ENCODE measurements around the gene CCL27.
"Not testable (repeated sequence)": the region's sequence is repeated elsewhere in the genome, so short reads cannot be mapped to it uniquely, and the experiment has no call there.

CCL27 gene

GRCh38 chr9:34647084-34647403 lies 15.4 kb downstream of the CCL27 start:
- H3K27me3 Mint-ChIP-seq = no peaks in the 10 kb centered on the region
- H3K4me3 Mint-ChIP-seq = peak overlapping the region; percentile 87
- H3K36me3 Mint-ChIP-seq = peaks cover 15% of the 10 kb centered on the region
- no peak for ATAC-seq
- H3K4me1 Mint-ChIP-seq = peaks cover 36% of the 10 kb centered on the region
- peak overlapping the region; percentile 88 for H3K27ac Mint-ChIP-seq
- no peaks in the 10 kb centered on the region for H3K9me3 Mint-ChIP-seq

GRCh38 chr9:34646211-34647083 lies 16.0 kb downstream of the CCL27 start, which contains the start of gene GALT:
GALT (plus strand) TSS chr9:34646675; CDS start chr9:34646705, 30 bp downstream.
- H3K27me3 Mint-ChIP-seq = no peaks in the 10 kb centered on the region
- peak; percentile 96 for ATAC-seq
- H3K4me1 Mint-ChIP-seq = peaks cover 30% of the 10 kb centered on the region
- H3K36me3 Mint-ChIP-seq = peaks cover 15% of the 10 kb centered on the region
- no peaks in the 10 kb centered on the region for H3K9me3 Mint-ChIP-seq
- H3K4me3 Mint-ChIP-seq = peak within 1 kb of the TSS; percentile 87
- peak within 1 kb of the TSS; percentile 88 for H3K27ac Mint-ChIP-seq

DNA sequence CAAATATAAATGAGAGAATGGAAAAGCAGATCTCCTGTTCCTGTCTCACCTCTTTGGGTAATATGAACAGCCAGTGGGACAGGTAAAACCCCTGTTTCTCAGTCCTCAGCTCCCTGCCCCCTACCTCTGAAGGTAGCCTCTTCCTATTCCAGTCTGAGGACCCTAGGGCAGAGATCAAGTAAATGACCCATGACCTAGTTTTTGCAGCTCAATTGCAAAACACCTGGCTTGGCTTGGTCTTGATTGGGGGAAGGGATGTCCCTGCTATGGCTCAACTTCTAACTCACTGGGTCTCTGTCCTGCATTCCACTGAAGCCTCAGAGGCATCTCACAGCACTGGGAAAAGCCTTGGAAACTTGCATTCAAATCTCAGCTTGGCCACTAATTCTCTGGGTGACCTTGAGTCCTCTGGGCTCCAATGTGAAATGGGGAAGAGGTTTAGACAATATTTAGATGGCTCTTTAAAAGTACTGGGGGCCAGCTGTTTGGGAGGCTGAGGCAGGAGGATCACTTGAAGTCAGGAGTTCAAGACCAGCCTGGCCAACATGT lies 17.6 kb downstream of the CCL27 start:
- no peak overlapping the region for H3K4me3 Mint-ChIP-seq
- no peak for ATAC-seq

DNA sequence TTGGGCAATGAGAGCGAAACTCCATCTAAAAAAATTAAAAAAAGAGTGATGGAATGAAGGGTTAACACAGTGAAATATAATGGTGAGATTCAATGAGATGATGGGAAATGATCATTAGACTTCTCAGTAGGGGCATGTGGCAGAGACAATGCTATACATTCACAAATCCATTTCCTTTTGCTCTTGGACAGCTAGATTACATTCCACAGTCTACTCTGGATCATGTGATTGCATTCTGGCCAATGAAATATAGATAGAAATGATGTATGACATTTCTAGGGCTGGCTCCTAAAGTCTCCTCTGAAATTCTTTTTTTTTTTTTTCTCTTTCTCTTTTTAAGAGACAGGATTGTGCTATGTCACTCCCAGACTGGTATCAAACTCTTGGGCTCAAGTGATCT lies 19.8 kb downstream of the CCL27 start:
- H3K36me3 Mint-ChIP-seq = no peaks in the 10 kb centered on the region
- no peak for ATAC-seq
- no peaks in the 10 kb centered on the region for H3K9me3 Mint-ChIP-seq
- peaks cover 24% of the 10 kb centered on the region for H3K4me1 Mint-ChIP-seq
- no peak overlapping the region for H3K4me3 Mint-ChIP-seq
- H3K27me3 Mint-ChIP-seq = no peaks in the 10 kb centered on the region
- no peak overlapping the region for H3K27ac Mint-ChIP-seq

More for the DNA sequence above, 17.6 kb downstream of the CCL27 start:
- H3K9me3 Mint-ChIP-seq = no peaks in the 10 kb centered on the region
- no peaks in the 10 kb centered on the region for H3K27me3 Mint-ChIP-seq
- H3K4me1 Mint-ChIP-seq = peaks cover 26% of the 10 kb centered on the region
- no peak overlapping the region for H3K27ac Mint-ChIP-seq
- H3K36me3 Mint-ChIP-seq = peaks cover 14% of the 10 kb centered on the region

DNA sequence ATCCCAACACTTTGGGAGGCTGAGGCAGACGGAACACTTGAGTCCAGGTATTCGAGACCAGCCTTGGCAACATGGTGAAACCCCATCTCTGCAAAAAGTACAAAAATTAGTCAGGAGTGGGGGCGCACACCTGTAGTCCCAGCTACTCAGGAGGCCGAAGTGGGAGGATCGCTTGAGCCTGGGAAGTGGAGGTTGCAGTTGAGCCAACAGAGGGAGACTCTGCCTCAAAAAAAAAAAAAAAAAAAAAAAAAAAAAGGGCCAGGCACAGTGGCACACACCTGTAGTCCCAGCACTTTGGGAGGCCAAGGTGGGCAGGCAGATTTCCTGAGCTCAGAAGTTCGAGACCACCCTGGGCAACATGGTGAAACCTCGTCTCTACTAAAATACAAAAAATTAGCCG lies 23.1 kb downstream of the CCL27 start:
- not testable (repeated sequence) for H3K4me3 Mint-ChIP-seq, ATAC-seq, H3K27ac Mint-ChIP-seq, H3K27me3 Mint-ChIP-seq, H3K9me3 Mint-ChIP-seq
- H3K36me3 Mint-ChIP-seq = peaks cover 11% of the 10 kb centered on the region
- peaks cover 29% of the 10 kb centered on the region for H3K4me1 Mint-ChIP-seq

GRCh38 chr9:34638138-34638445 lies 24.4 kb downstream of the CCL27 start:
- Mint-ChIP-seq H3K36me3 (peaks cover 11% of the 10 kb centered on the region), H3K4me1 (peaks cover 36% of the 10 kb centered on the region), H3K9me3 (no peaks in the 10 kb centered on the region), H3K27me3 (no peaks in the 10 kb centered on the region), H3K4me3 (peak overlapping the region; percentile 77), H3K27ac (peak overlapping the region; percentile 95)
- no peak for ATAC-seq

DNA sequence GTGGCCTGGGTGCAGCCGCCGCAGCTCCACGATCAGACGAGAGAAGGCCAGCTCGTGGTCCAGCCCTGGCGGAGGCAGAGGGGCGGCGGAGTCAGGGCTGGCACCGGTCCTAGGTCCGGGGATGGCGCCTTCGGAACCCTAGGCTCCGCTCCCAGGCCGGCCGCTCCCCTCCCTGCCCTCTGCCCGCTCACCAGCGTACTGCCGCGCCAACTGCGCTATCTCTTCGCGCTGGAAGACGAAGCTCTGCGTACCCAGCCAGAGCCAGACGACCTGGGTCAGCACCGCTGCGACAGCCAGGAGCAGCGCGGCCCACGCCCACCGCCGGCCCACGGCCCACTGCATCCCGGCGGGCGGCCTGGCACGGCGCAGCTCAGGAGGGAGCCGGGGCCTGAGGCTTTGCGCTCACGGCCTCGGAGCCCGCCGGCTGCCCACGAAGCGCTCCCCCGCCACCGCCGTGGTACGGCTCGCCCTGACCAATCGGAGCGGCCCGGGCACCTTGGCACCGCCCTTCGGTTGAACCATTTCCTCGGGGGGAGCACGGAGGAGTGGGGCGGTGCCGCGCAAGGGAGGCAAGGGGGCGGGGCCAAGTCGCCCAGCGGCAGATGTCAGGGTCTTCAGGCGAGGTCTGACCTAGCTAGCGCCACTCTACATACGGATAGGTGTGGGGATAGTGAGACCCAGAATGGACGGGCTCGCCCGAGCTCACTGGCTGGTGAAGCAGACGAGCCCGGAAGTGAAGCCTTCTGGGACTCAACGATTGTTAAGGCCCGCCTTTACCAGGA lies 24.9 kb downstream of the CCL27 start, which contains the start of gene SIGMAR1:
TSS of gene SIGMAR1 (minus strand) at position 432 of the 782 bp plus-strand sequence. CDS start at position 342, 90 bp downstream.
- Mint-ChIP-seq H3K4me1 (peaks cover 36% of the 10 kb centered on the region), H3K27ac (peak within 1 kb of the TSS; percentile 95), H3K4me3 (peak within 1 kb of the TSS; percentile 77), H3K36me3 (peaks cover 11% of the 10 kb centered on the region), H3K27me3 (no peaks in the 10 kb centered on the region), H3K9me3 (no peaks in the 10 kb centered on the region)
- peak; percentile 98 for ATAC-seq

DNA sequence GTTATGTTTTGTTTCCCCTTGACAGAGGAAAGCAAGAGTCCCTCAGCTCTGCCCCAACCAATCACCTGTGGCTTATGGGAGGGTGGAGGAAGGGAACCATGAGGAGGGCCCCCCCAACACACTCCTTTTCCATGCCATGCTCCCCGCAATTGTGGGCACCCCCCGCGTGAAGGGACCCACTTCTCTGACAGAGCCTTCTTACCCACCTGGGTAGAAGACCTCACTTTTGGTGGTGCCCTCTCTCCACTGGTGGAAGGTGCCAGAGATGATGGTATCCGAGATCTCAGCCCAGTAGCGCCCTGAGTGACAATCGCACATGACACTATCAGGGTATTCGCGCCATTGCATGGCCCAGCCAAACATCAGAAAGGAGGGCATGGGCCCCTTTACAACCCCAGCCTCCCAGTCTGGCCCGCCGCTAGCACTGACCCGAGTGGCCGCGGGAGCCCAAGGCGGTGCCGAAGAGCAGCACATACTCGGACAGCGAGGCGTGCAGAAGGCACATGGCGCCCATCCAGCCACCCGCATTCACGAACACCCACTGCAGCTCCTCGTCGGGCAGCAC lies 25.6 kb downstream of the CCL27 start:
- Mint-ChIP-seq H3K9me3 (no peaks in the 10 kb centered on the region), H3K4me3 (peak overlapping the region; percentile 77), H3K4me1 (peaks cover 36% of the 10 kb centered on the region), H3K27ac (peak overlapping the region; percentile 95), H3K36me3 (peaks cover 11% of the 10 kb centered on the region), H3K27me3 (no peaks in the 10 kb centered on the region)
- ATAC-seq = no peak

DNA sequence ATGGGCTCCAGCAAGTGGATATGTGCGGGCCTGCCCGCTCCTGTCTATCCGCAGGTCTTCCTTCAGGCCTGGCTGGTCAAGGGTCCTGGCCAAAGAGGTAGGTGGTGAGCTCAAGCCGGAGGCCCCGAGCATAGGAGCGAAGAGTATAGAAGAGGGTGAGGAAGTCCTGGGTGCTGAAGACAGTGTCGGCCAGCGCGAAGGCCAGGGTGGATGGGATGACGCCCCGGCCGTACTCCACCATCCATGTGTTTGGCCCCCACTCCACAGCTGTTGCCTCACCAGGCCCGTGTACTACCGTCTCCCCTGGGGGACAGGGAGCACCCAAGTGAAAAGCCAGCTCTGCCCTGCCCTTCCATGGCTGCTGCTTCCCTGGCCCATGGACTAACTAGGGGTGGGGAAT lies 26.9 kb downstream of the CCL27 start:
- Mint-ChIP-seq H3K27me3 (peaks cover 4% of the 10 kb centered on the region), H3K36me3 (peaks cover 11% of the 10 kb centered on the region), H3K4me1 (peaks cover 36% of the 10 kb centered on the region), H3K9me3 (no peaks in the 10 kb centered on the region), H3K4me3 (peak overlapping the region; percentile 6), H3K27ac (no peak overlapping the region)
- no peak for ATAC-seq

DNA sequence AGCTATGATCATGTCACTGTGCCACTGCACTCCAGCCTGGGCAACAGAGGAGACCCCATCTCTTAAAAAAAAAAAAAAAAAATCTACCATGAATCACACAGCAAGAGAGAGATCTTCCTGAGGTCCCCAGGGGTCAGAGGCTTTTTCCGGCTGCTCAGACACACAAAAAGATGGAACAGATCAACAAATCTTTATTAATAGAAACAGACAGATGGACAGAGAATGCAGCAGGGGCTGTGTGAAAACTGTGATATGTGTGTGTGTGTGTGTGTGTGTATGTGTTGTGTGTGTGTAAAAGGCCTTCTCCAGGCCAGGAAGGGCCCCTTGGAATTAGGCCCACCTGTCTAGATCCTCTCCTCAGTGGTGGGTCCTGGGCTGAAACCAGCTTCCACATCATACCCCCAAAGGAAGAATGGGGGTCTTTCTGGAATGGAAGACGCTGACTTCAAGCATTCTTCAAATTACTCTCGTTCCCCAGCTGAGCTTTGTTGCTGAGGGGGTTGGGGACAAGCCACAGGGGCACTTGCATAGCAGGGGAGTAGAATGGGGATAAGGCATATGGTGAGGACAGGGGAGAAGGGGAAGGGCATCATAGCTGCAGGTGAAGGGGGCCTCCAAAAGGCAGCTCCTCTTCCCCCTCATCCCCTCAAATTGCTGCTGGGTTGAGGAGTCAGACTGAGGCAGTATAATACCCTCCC lies 27.8 kb downstream of the CCL27 start:
- H3K9me3 Mint-ChIP-seq = no peaks in the 10 kb centered on the region
- peaks cover 11% of the 10 kb centered on the region for H3K36me3 Mint-ChIP-seq
- no peak overlapping the region for H3K4me3 Mint-ChIP-seq
- ATAC-seq = no peak
- no peak overlapping the region for H3K27ac Mint-ChIP-seq
- peaks cover 36% of the 10 kb centered on the region for H3K4me1 Mint-ChIP-seq
- H3K27me3 Mint-ChIP-seq = peaks cover 12% of the 10 kb centered on the region

GRCh38 chr9:34633851-34634550 lies 28.5 kb downstream of the CCL27 start:
- peak; percentile 20 for ATAC-seq
- H3K4me1 Mint-ChIP-seq = peaks cover 42% of the 10 kb centered on the region
- H3K27ac Mint-ChIP-seq = no peak overlapping the region
- H3K9me3 Mint-ChIP-seq = no peaks in the 10 kb centered on the region
- peaks cover 11% of the 10 kb centered on the region for H3K36me3 Mint-ChIP-seq
- H3K4me3 Mint-ChIP-seq = no peak overlapping the region
- peaks cover 19% of the 10 kb centered on the region for H3K27me3 Mint-ChIP-seq

DNA sequence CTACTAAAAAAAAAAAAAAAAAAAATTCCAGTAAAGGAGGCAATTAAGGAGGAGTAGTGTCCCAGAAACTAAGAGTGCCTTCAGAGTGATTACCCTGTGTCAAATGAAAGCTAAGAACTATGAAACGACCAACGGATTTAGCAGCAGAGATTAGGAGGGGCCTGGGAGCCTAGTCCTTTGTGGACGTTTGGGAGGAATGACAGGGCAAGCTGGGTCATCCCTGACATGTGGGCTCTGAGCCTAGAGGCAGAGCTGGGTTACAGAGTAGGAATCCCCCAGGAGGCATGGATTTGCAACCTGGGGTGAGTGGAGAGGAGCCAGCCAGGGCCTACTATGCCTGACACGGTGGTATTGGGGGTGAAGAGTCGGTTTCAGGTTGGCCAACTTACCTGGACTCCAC lies 29.3 kb downstream of the CCL27 start:
- Mint-ChIP-seq H3K4me1 (peaks cover 44% of the 10 kb centered on the region), H3K4me3 (no peak overlapping the region), H3K27me3 (peaks cover 27% of the 10 kb centered on the region), H3K27ac (no peak overlapping the region), H3K9me3 (no peaks in the 10 kb centered on the region), H3K36me3 (peaks cover 11% of the 10 kb centered on the region)
- no peak for ATAC-seq

DNA sequence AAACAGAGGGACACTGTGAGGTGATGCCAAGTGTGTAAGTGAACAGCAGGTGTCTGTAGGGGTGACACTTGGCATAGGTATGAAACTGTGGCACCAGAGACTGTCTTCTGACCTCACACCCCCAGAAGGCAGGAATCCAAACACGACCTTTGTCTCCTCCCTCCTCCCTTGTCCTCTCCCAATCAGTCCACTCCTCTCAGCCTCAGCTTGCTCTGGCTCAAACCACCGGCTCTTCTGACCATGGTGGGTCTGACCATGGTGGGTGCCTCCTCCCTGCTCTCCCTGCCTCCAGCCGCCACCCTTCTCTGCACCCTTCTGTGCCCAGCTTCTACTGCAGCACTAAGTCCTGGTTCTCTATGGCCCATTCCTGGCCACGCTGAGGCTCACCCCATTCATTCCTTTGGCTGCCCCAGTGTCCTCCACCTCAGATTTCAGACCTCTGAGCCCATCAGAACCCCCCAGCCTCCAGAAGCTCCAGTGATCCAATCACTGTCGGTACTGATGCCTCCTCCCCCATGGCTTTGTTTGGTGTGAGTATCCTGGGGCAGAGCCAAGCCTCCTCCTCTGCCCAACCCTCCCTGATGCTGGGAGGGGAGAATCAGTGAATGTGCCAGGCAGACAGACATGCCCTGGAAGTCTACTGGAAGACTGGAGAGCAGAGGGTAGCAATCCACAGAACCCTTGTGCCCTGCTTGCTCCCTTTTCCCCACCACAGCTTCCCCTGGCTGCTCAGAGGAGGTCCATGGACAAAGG lies 31.9 kb downstream of the CCL27 start:
- Mint-ChIP-seq H3K9me3 (no peaks in the 10 kb centered on the region), H3K4me3 (peak overlapping the region; percentile 11), H3K27ac (no peak overlapping the region), H3K4me1 (peaks cover 29% of the 10 kb centered on the region), H3K27me3 (peaks cover 53% of the 10 kb centered on the region), H3K36me3 (peaks cover 10% of the 10 kb centered on the region)
- ATAC-seq = no peak

DNA sequence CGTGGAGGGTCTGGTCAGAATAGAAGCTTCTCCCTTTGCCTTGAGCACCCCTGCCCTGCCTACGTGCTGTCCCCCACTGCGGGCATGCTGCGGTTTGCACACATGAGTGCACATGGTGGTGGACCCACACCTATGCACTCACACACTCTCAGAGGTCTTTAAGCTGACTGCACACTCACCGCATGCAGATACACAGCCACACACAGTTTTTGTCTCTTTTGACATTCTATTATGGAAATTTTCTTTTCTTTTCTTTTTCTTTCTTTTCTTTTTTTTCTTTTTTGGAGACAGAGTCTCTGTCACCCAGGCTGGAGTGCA lies 33.0 kb downstream of the CCL27 start:
- Mint-ChIP-seq H3K4me1 (peaks cover 24% of the 10 kb centered on the region), H3K36me3 (no peaks in the 10 kb centered on the region), H3K27ac (no peak overlapping the region), H3K27me3 (peaks cover 62% of the 10 kb centered on the region), H3K4me3 (peak overlapping the region; percentile 74), H3K9me3 (no peaks in the 10 kb centered on the region)
- ATAC-seq = no peak

Measured in stimulated activated memory B cell treated with anti-CD40 and anti-IgM and Interleukin-4, amounts not matched to agents 10 μg/mL and 1 μg/mL and 100 μg/mL, for 72 hours (primary cell).